GM19328 (cell line): ENCODE results near the gene UCN.
"Not testable (repeated sequence)": the region's sequence is repeated elsewhere in the genome, so short reads cannot be mapped to it uniquely, and the experiment has no call there.

ENCODE experiments used
- ATAC-seq: cut with Tn5 transposase; IDR thresholded peaks from one replicate; pipeline ENCODE4 v1.9.1; 2021; ENCODE audit warnings: mild to moderate bottlenecking, moderate library complexity; ENCODE audit not compliant: unreplicated experiment

Gene UCN

GRCh38 chr2:27315122-27315521, 6.9 kb upstream of the UCN start:
- no peak for ATAC-seq

GRCh38 chr2:27314709-27315108, 6.5 kb upstream of the UCN start:
- ATAC-seq = no peak

GRCh38 chr2:27313882-27314645, 5.8 kb upstream of the UCN start:
- ATAC-seq = no peak

- ATAC-seq = no peak
Measured at GRCh38 chr2:27312152-27312551, 3.9 kb upstream of the UCN start.

GRCh38 chr2:27309651-27310050, 1.4 kb upstream of the UCN start:
- ATAC-seq = no peak

GRCh38 chr2:27307545-27308358, 493 bp downstream of the UCN start:
- no peak for ATAC-seq

GRCh38 chr2:27307287-27307544, 1.0 kb downstream of the UCN start:
- no peak for ATAC-seq

GRCh38 chr2:27306573-27307286, 1.5 kb downstream of the UCN start:
- ATAC-seq = no peak

- no peak for ATAC-seq
Measured at GRCh38 chr2:27306136-27306535, 2.1 kb downstream of the UCN start.

GRCh38 chr2:27305516-27305915, 2.7 kb downstream of the UCN start:
- no peak for ATAC-seq

- ATAC-seq = no peak
Measured at GRCh38 chr2:27304488-27305240, 3.6 kb downstream of the UCN start.

GRCh38 chr2:27303093-27304025, 4.9 kb downstream of the UCN start:
- ATAC-seq = no peak

- ATAC-seq = not testable (repeated sequence)
Measured at GRCh38 chr2:27300606-27301005, 7.6 kb downstream of the UCN start.

GRCh38 chr2:27298391-27299080, 9.7 kb downstream of the UCN start:
- ATAC-seq = no peak

GRCh38 chr2:27297195-27297594, 11.1 kb downstream of the UCN start:
- ATAC-seq = no peak

- no peak for ATAC-seq
Measured at GRCh38 chr2:27296481-27296880, 11.8 kb downstream of the UCN start.

- ATAC-seq = no peak
Measured at GRCh38 chr2:27294928-27295327, 13.3 kb downstream of the UCN start.

- ATAC-seq = no peak
Measured at GRCh38 chr2:27291865-27292264, 16.4 kb downstream of the UCN start.

GRCh38 chr2:27290549-27290948, 17.7 kb downstream of the UCN start:
- no peak for ATAC-seq

- ATAC-seq = no peak
Measured at GRCh38 chr2:27288610-27289009, 19.6 kb downstream of the UCN start.
